Panc1 (cell line): ENCODE results near the gene KCNMA1.

Source experiments
- CTCF ChIP-seq: fragments of 450-650 bp; IDR thresholded peaks from 2 replicates; pipeline ENCODE4 v1.5.1; 2017; ENCODE audit warnings: mild to moderate bottlenecking
- POLR2AphosphoS5 ChIP-seq: IDR thresholded peaks from 2 replicates; pipeline ENCODE4 v1.6.1; 2012; ENCODE audit warnings: mild to moderate bottlenecking, low read depth, low read length, moderate library complexity
- REST ChIP-seq, 2 experiments: IDR thresholded peaks; 2 replicates each; pipeline ENCODE4 v1.6.1; 2011 to 2012; ENCODE audit warnings: low read depth in 2 of 2, control low read depth in 1 of 2, low read length in 1 of 2, mild to moderate bottlenecking in 1 of 2, moderate library complexity in 1 of 2; ENCODE audit not compliant: insufficient read depth in 1 of 2
- TCF7L2 ChIP-seq: IDR thresholded peaks from 2 replicates; pipeline ENCODE4 v1.6.1; 2011; ENCODE audit warnings: mild to moderate bottlenecking, low read depth, low read length, inconsistent platforms

GRCh38 chr10:77550378-77550777, 87.2 kb downstream of the KCNMA1 start:
- TF ChIP-seq REST (IDR thresholded peaks at IDR 0.05; ENCODE audit: insufficient read depth in 1 of 2, low read depth in 2 of 2, low read length in 1 of 2) (no peak), CTCF (no peak), TCF7L2 (no peak), POLR2AphosphoS5 (no peak)
